GM21360 (cell line): ENCODE data around the gene CELA2A.

Source experiments
- ATAC-seq: cut with Tn5 transposase; IDR thresholded peaks from one replicate; pipeline ENCODE4 v1.9.1; 2021; ENCODE audit warnings: mild to moderate bottlenecking, moderate library complexity; ENCODE audit not compliant: unreplicated experiment

CELA2A gene

DNA sequence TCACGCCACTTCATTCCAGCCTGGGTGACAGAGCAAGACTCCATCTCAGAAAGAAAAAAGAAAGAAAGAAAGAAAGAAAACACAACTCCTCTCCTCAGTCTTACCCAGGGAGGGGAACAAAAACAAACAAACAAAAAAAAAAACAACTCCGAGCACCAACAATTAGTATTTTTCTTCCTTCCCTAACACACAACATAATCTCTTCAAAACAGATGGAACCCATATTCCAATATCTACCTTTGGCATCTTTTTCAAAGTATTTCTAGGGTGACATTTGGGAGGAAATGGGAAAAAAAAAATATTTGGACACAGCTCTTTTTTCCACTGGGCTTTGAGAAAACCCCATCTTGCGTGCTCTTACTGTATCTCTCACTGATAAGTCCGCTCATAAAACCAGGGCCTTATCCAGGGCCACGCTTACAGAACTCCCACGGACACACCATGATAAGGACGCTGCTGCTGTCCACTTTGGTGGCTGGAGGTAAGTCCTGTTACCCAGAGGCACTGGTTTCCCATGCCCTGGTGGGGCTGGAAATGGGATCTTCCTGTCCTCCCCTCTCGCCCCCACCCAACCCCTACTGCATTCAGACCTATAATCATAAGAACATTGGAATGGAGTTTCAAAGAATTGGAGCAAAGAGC, at the start of gene CELA2A:
Gene CELA2A, plus strand, starts transcription at position 420 of the 642 bp plus-strand sequence. Its CDS starts 22 bp downstream, at position 442.
- ATAC-seq: no peak

DNA sequence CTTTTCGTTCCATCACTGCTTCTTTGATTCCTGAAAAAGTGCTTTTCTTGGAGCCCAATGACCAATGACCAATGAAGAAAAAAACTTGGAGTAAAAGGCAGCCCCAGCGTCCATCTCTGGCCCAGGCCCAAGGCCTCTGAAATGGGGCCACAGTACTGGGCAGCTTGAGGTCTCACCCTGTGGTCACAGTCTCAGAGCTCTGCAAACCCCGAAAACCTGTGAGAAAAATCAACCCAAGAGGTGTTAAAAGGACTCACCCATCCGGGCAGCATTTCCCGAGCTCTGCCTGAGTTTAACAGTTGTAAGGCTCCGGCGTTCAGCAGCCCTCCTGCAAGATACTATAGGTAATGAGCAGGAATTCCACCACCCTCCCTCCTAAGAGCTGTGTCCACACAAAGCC, 49.0 kb upstream of the CELA2A start:
- ATAC-seq: no peak

DNA sequence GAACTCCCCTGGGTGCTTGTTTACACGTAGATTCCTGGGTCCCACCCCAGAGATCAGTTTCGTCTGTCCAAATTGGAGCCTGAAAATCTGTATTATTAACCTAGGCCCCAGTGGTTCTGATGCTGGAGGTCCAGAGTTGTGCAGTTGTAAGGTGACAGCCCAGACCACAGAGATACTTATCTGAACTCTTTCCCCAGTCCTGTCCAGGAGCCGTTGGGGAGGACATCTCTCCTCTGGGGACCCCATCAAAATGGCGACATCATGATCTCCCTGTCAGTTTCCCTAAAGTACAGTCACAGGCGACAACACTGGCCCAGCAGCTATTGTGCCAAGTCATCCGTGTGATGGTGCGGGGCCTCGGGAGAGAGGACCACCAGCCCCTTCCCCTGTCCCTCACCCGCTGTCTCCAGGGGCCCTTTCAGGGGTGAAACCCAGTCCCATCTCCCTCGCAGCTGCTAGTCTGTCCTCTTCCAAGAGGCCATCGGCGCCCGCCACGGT, 47.6 kb upstream of the CELA2A start:
- ATAC-seq: no peak

DNA sequence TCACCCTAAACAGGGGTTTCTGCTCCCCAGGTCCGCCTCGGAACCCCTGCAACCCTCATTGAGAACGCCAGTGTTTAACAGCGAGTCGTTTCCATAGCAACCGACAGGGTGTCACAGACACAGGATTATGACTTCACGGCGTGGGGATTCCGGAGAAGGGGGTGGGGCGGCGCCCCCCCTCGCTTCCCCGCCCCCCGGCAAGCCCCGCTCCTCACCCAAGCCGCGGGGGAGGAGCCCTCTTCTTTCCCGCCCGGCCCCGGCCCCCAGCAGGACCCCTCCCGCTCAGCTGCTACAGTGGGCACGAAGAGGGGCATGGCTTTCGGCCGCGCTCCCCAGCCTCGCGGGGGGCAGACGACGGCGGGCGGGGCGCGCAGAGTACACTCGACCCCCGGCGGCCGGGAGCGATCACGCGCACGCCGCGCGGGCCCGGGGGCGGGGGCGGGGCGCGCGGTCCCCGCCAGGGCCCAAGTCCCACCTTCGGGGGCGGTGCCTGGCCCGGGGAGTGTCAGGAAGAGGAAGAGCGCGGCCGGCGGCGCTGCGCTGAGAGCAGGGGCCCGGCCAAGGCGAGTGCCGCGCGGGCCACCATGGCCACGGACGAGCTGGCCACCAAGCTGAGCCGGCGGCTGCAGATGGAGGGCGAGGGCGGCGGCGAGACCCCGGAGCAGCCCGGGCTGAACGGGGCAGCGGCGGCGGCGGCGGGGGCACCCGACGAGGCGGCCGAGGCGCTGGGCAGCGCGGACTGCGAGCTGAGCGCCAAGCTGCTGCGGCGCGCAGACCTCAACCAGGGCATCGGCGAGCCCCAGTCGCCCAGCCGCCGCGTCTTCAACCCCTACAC, 46.9 kb upstream of the CELA2A start, which contains the start of gene EFHD2:
Gene EFHD2, plus strand, starts transcription at position 501 of the 835 bp plus-strand sequence. Its CDS starts 84 bp downstream, at position 585.
- peak; percentile 73 for ATAC-seq

DNA sequence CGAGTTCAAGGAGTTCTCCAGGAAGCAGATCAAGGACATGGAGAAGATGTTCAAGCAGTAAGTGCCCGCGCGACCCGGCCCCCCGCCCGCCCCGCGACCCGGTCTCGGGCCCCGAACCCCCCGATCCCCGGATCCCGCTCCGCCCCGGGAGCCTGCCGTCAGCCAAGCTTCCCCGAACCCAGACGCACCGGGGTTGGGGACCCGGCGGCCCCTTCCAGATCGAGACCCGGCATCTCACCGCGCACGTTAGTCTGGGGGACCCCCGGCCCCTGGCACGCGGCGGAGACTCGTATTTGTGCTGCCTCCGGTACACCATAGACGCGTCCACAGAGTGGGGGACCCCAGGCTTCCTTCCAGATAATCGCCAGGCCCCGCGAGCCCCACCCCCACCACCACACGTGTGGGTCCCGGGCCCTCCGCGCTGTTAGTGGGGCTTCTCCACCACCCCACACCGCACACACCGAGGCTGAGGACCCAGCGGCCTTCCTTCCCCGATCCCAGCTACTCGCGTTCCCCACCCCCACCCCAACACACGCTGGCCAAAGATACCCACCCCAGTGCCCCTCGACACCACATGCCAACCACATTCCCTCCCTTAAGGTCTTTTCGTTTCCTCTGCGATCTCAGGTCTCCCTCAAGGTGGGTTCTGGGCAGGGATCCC, 46.2 kb upstream of the CELA2A start:
- no peak for ATAC-seq

DNA sequence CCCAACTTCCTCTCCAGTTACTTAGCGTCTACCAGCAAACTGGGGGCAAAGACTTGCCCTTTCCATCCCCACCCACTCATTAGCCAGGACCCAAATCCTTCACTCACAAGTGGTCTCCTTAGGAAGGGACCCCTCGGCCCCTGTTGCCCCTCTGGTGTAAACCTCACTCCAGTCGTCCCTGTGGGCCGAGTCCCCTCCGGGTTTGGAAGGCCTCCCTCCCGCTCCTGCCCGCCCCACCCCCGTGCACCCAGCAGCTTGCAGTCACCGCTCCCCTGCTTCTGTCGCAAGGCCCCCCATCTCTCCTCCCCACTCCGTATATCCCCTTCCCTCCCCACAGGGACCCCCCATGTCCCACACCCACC, 45.7 kb upstream of the CELA2A start:
- ATAC-seq: no peak

DNA sequence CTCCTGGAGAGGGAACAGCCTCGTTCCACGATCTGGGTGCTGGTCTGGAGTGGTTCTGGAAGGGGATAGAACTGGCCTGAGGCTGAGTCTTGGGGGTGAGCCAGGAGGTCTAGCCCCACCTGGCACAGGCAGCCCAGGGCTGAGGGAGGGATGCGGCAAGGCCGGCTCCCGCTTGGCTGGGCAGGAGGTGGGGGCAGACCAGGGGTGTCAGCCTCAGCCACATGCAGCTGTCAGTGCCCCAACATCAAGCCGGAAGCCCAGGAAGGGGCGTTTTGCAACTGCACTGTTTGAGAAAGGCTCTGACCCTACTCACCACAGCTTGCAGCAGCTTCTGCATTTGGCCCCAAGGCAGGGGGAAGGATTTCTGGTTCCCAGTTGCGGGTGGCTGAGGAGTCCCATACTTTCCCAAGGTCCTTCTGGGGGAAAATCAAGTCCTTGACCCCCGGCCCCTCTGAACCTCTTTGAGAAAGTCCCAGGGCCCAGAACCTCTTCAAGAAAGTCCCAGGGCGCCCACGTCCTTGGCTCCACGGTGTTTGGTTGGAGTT, 44.9 kb upstream of the CELA2A start:
- peak; percentile 28 for ATAC-seq

DNA sequence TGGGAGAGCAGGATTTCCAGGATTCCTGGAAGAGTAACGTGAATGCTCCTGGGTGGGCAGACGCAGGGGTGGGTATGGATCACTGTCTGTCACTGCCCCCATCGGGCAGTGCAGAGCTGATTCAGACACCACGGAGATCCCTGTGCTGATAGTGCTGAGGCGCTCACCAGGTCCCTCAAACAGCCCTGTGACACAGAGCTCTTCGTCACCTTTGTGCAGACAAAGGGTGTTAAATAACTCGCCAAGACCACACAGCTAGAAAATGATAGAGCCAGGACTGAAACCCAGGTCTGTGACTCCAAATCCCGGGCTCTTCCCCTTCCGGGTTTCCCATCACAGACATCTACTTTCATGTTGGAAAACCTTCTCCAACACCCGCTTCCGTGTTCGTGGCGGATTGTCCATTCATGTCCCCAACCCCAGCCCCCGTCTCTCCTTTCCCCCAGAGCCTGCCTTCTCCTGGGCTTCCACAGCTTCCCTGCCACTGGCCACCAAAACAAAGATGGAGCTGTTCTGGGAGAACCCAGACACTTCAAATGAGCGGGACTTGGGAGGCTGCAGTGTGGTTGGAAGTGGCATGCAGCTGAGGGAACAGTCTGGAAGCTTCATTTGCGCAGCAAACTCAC, 44.2 kb upstream of the CELA2A start:
- no peak for ATAC-seq

DNA sequence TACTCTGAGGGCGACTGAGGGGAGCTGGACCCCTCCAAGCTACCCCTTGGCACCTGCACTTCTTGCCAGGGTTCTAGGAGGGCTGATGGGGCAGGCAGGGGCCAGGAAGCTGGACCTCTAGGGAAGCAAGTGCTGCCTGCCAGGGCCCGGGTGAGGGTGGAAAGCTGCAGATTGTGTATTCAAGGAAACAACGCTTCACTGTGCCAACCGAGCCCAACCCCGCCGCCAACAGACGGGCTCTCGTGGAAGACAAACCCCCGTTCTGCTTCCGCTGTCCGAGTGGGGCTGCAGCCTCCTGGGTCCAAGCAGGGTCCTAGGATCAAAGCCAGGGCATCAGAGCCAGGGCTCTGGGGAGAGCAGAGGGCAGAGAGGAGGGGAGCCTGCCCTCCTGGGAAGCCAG, 43.7 kb upstream of the CELA2A start:
- no peak for ATAC-seq

DNA sequence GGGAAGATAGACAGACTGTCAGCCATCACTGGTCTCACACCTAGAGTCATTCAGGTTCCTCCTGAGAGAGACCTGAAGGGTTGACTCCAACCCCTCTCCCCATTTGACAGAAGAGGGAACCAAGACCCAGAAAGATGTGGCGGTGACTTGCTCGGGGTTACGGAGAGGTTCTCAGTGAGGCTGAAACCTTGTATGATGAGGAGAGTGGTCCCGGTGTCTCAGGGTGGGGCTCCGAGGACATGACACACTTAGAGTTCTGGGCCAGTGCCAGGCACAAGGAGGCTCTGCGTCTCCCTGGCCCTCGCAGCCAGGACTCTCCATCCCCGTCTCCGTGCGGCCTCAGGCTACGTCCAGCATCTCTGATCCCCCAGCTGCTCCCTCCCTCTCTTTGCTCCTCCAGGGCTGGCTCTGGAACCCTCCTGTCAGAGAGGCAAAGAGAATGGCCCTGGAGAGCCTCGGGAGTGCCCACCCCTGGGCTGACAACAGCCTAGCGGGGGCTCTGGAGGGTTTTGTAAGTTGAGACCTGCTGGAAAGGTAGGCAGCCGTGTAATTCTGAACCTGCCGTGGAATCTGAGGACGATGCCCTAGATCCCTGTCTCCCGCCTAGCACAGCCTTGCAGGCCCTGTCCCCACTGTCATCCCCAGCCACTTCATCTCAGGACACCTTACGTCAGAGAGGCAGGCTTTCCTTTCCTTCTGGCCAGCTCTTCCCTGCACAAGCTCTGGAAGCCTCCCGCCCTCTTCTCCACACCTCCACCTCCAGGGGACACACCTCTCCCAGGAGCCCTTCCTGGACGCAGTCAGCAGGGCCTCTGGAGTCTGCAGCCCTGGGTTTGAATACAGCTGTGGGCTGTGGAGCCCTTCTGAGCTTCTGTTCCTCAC, 42.7 kb upstream of the CELA2A start:
- no peak for ATAC-seq

DNA sequence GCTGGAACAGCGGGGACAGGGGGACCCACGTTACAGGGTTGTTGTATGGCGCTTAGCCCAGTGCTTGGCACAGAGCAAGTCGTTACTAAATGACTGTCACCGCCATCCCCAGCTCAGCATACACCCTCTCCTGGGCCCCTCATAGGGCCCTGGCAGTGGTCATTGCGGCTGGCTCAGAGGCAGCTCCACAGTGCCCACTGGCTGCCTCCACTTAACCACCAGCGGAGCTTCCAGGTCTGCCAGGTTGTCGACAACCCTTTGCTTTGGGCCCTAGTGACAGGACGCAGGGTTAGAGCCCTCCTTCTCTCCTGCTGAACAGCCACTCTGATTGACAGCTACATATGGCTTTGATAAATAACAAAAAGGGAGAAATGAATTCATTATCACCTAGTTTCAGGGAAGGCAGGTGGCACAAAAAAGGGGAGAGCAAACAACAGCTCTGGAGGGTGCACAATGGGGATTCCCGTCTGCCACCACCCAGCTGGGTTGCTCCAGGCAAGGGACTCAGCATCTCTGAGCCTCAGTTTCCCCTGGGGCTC, 42.0 kb upstream of the CELA2A start:
- ATAC-seq: no peak

DNA sequence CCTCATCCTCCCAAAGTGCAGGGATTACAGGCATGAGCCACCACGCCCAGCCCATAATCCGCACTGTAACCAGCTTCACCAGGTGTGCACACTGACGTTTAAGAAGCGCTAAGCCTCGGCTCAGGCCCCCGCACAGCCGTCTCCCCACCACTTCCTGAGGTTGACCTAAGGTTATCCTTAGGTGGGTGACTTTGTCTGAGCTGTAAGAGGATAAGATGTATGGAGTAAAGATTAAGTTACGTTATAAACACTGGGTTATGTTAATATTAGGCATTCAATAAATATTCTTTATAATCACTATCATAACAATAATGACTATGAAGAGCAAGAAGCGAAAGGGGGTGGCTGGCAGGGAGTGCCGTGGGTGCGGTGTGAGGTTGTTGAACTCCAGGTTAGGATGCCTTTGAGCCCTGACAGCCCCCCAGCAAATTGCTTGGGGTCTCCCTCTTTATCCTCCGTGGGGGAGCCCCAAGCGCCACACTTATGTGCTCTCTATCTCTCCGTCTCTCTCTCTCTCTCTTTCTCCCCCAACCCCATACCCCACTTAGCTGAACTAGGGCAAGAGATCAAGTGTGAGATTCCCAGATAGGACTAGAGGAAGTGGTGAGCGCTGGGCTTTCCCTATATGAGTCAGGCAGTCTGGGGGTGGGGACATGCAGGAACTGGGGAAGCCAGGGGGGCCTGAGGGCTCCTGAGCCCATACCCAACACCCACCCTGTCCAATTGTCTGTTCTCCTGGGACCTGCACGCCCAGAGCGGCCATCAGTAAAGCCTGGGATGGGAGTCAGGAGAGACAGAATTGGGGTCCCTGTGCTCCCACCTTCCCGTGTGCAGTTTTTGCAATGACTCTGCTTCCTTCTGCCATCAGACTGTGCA, 39.2 kb upstream of the CELA2A start:
- ATAC-seq: no peak

DNA sequence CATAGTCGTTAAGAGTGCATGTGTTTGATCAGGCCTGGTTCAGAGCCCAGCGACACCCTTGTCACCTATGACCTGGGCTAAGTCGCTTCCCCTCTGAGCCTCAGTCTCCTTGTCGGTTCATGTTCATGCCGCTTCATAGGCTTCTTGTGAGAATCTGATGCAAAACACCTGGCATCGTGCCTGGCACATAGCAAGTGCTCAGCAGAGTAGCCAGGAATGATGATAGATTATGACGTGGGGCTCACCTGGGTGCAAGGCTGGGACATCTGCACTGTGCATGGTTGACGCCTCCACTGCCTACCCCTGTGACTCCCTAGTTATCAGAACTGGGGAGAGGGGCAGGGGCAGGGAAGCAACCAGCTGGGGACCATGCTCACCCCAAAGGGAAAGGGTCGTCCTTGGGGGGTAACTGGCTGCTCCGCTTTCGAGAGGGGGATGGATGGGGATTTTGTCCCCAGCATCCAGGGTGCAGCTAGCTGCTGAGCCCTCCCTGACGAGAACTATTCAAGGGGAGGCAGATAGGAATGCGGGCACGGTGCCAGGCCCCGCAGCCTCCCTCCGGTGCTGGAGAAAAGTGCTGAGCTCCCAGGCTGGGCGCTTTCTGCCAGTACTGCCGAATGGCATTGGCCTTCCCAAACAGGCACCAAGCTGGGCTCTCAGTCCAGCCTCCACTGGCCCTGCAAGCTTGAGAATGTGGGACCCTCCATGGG, 37.6 kb upstream of the CELA2A start:
- no peak for ATAC-seq

DNA sequence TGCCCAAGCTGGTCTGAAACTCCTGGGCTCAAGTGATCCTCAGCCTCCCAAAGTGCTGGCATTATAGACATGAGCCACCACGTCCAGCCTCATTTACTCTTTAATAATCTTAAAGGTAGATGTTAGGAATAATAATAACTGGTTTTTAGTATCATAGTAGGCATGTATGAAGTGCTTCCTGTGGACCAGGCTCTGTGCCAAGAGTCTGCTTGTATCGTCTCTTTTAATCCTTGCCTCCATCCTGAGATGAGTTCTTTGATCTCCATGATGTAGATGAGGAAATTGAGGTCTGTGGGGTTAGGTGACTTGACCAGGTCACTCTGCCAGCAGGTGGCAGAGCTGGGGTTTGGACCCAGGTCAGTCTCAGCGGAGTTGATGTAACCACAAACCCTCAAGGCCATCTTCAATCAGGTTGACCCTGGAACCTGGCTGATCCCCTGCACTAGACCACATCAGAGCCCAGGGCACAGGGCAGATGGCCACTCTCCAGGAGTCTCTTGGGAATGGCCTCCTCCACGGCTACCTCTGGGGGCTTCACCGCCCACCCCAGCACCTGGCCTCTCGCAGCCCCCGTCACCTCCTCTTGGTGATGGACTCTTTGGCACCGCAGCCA, 35.6 kb upstream of the CELA2A start:
- no peak for ATAC-seq

DNA sequence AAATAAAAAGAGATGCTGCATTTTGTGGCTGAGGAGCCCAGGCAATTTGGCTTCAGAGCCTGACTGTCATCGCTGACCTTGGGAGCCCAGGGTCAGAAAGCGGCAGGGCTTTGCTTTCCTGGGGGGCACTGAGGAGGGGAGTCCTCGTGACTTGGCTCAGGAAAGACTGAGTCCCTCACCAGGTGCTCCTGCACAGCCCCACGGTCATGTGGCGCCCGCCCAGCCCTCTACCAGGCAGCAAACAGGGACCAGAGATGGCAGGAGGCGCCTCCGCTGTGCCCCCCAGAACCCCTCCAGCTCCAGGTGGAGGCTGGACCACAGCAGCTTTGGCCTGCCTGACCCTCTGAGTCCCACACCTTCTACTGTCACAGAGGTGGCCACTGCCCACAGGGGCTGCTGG, 33.7 kb upstream of the CELA2A start:
- ATAC-seq: no peak

DNA sequence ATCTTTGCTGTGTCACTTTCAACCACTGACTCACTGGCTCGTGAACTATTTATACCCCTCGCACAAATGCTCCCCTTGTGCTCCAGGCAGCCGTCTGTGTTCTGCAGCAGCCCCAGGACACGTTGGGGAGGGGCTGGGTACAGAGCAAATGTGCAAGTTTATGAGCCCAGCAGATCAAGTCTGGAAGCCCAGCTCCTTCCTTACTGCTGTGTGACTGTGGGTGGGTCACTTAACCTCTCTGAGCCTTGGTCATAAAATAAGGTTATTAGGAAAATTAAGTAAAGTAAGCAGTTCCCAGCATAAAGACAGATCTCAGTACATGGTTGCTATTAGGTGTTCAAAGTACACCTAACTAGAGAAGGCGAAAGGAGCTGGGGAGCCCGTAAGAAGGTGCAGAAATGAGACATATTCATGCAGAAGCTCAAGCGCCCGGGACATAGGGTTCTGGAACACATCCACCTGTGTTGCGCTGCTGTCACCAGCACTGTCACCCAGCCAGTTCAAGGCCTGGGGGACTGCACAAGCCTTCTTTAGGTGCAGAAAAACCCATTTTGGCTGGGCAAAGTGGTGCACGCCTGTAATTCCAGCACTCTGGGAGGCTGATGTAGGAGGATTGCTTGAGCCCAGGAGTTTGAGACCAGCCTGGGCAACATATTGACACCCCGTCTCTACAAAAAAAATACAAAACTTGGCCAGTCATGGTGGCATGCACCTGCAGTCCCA, 33.0 kb upstream of the CELA2A start:
- no peak for ATAC-seq

DNA sequence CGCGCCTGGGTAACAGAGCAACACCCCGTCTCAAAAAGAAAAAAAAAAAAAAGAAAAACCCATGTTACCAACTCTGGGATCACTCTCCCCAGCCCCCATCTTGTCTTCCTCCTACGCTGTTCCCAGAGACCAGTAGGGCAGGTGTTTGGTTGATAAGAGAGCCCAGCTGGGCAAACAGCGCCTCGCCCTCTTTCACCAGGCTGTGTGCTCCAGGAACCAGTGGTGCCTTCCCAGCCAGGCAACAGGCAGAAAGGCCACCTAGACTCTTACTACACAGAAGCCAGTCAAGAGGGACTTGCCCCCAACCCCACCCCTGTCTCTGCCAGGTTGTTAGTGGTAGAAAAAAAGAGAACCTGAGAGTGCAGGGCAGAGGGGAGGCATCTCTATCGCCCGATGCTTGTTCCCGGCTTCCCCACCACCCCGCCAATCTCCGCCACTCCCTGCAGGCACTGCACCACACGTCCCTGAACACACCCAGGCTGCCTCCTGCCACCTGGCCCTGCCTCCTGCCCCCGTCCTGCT, 32.3 kb upstream of the CELA2A start:
- no peak for ATAC-seq
